ENCODE results near the gene LTB4R.

Gene LTB4R

GRCh38 chr14:24307156-24307574 lies 4.1 kb upstream of the LTB4R start:
- H3K4me3 ChIP-seq (ENCODE audit: extremely low read depth, insufficient read depth, low read length, poor library complexity, severe bottlenecking): no peak overlapping the region
- H3K4me1 ChIP-seq (ENCODE audit: control insufficient read depth, insufficient read depth, low read length, poor library complexity, severe bottlenecking): no peaks in the 10 kb centered on the region
- no peaks in the 10 kb centered on the region for H3K9me3 ChIP-seq (ENCODE audit: control insufficient read depth, low read length)
- peaks cover 81% of the 10 kb centered on the region for H3K36me3 ChIP-seq (ENCODE audit: control insufficient read depth, insufficient read depth, low read length)
- no peak overlapping the region for H3K27ac ChIP-seq (ENCODE audit: low read depth, low read length, severe bottlenecking)
- 84 to 88% methylated on average over 9 to 11 of the region's 11 CpGs for WGBS, 2 experiments (ENCODE audit: insufficient coverage in 2 of 2)

GRCh38 chr14:24307575-24308341 lies 3.5 kb upstream of the LTB4R start, which contains the start of gene CIDEB:
CIDEB (minus strand) TSS chr14:24307977; CDS start chr14:24307858, 119 bp downstream.
- H3K27ac ChIP-seq (ENCODE audit: low read depth, low read length, severe bottlenecking): no peak within 1 kb of the TSS
- H3K4me3 ChIP-seq (ENCODE audit: extremely low read depth, insufficient read depth, low read length, poor library complexity, severe bottlenecking): no peak within 1 kb of the TSS
- 65 to 72% methylated on average over 6 of the region's 6 CpGs for WGBS, 2 experiments (ENCODE audit: insufficient coverage in 2 of 2)
- H3K36me3 ChIP-seq (ENCODE audit: control insufficient read depth, insufficient read depth, low read length): peaks cover 78% of the 10 kb centered on the region
- H3K9me3 ChIP-seq (ENCODE audit: control insufficient read depth, low read length): no peaks in the 10 kb centered on the region
- no peaks in the 10 kb centered on the region for H3K4me1 ChIP-seq (ENCODE audit: control insufficient read depth, insufficient read depth, low read length, poor library complexity, severe bottlenecking)

- no peaks in the 10 kb centered on the region for H3K9me3 ChIP-seq (ENCODE audit: control insufficient read depth, low read length)
- peaks cover 70% of the 10 kb centered on the region for H3K36me3 ChIP-seq (ENCODE audit: control insufficient read depth, insufficient read depth, low read length)
- WGBS, 2 experiments (ENCODE audit: insufficient coverage in 2 of 2): 82 to 94% methylated on average over 4 to 7 of the region's 7 CpGs
- H3K4me1 ChIP-seq (ENCODE audit: control insufficient read depth, insufficient read depth, low read length, poor library complexity, severe bottlenecking): no peaks in the 10 kb centered on the region
- H3K27ac ChIP-seq (ENCODE audit: low read depth, low read length, severe bottlenecking): no peak overlapping the region
- no peak overlapping the region for H3K4me3 ChIP-seq (ENCODE audit: extremely low read depth, insufficient read depth, low read length, poor library complexity, severe bottlenecking)
Observed at GRCh38 chr14:24308342-24309124, 2.8 kb upstream of the LTB4R start.

- Histone ChIP-seq H3K36me3 (ENCODE audit: control insufficient read depth, insufficient read depth, low read length) (peaks cover 62% of the 10 kb centered on the region), H3K9me3 (ENCODE audit: control insufficient read depth, low read length) (no peaks in the 10 kb centered on the region), H3K4me1 (ENCODE audit: control insufficient read depth, insufficient read depth, low read length, poor library complexity, severe bottlenecking) (no peaks in the 10 kb centered on the region), H3K4me3 (ENCODE audit: extremely low read depth, insufficient read depth, low read length, poor library complexity, severe bottlenecking) (no peak within 1 kb of the TSS), H3K27ac (ENCODE audit: low read depth, low read length, severe bottlenecking) (no peak within 1 kb of the TSS)
- 96 to 100% methylated on average over 2 to 5 of the region's 5 CpGs for WGBS, 2 experiments (ENCODE audit: insufficient coverage in 2 of 2)
Observed at GRCh38 chr14:24309538-24310264, 1.6 kb upstream of the LTB4R start, which contains the start of gene LTB4R2. LTB4R2 (plus strand) TSS chr14:24310140; CDS start chr14:24310665, 525 bp downstream.

GRCh38 chr14:24310265-24310645 lies 1.0 kb upstream of the LTB4R start:
- H3K4me1 ChIP-seq (ENCODE audit: control insufficient read depth, insufficient read depth, low read length, poor library complexity, severe bottlenecking): no peaks in the 10 kb centered on the region
- 90 to 91% methylated on average over 3 to 5 of the region's 5 CpGs for WGBS, 2 experiments (ENCODE audit: insufficient coverage in 2 of 2)
- H3K27ac ChIP-seq (ENCODE audit: low read depth, low read length, severe bottlenecking): no peak overlapping the region
- H3K9me3 ChIP-seq (ENCODE audit: control insufficient read depth, low read length): no peaks in the 10 kb centered on the region
- peaks cover 57% of the 10 kb centered on the region for H3K36me3 ChIP-seq (ENCODE audit: control insufficient read depth, insufficient read depth, low read length)
- H3K4me3 ChIP-seq (ENCODE audit: extremely low read depth, insufficient read depth, low read length, poor library complexity, severe bottlenecking): no peak overlapping the region

- Histone ChIP-seq H3K4me3 (ENCODE audit: extremely low read depth, insufficient read depth, low read length, poor library complexity, severe bottlenecking) (no peak overlapping the region), H3K27ac (ENCODE audit: low read depth, low read length, severe bottlenecking) (no peak overlapping the region), H3K4me1 (ENCODE audit: control insufficient read depth, insufficient read depth, low read length, poor library complexity, severe bottlenecking) (peaks cover 5% of the 10 kb centered on the region), H3K9me3 (ENCODE audit: control insufficient read depth, low read length) (no peaks in the 10 kb centered on the region), H3K36me3 (ENCODE audit: control insufficient read depth, insufficient read depth, low read length) (peaks cover 47% of the 10 kb centered on the region)
- WGBS, 2 experiments (ENCODE audit: insufficient coverage in 2 of 2): 100% methylated on average over 1 of the region's 1 CpG; no CpG with 5 or more reads in 1 of the 2 experiments
Observed at GRCh38 chr14:24311837-24312615, 724 bp downstream of the LTB4R start.

GRCh38 chr14:24312736-24313507 lies 1.6 kb downstream of the LTB4R start:
- Histone ChIP-seq H3K36me3 (ENCODE audit: control insufficient read depth, insufficient read depth, low read length) (peaks cover 45% of the 10 kb centered on the region), H3K9me3 (ENCODE audit: control insufficient read depth, low read length) (no peaks in the 10 kb centered on the region), H3K4me1 (ENCODE audit: control insufficient read depth, insufficient read depth, low read length, poor library complexity, severe bottlenecking) (peaks cover 10% of the 10 kb centered on the region), H3K4me3 (ENCODE audit: extremely low read depth, insufficient read depth, low read length, poor library complexity, severe bottlenecking) (no peak overlapping the region), H3K27ac (ENCODE audit: low read depth, low read length, severe bottlenecking) (peak overlapping the region; percentile 49)
- WGBS, 2 experiments (ENCODE audit: insufficient coverage in 2 of 2): 84 to 94% methylated on average over 5 to 9 of the region's 9 CpGs

GRCh38 chr14:24313913-24314312 lies 2.6 kb downstream of the LTB4R start:
- Histone ChIP-seq H3K27ac (ENCODE audit: low read depth, low read length, severe bottlenecking) (no peak overlapping the region), H3K4me3 (ENCODE audit: extremely low read depth, insufficient read depth, low read length, poor library complexity, severe bottlenecking) (no peak overlapping the region), H3K9me3 (ENCODE audit: control insufficient read depth, low read length) (no peaks in the 10 kb centered on the region), H3K36me3 (ENCODE audit: control insufficient read depth, insufficient read depth, low read length) (peaks cover 41% of the 10 kb centered on the region), H3K4me1 (ENCODE audit: control insufficient read depth, insufficient read depth, low read length, poor library complexity, severe bottlenecking) (peaks cover 10% of the 10 kb centered on the region)
- WGBS, 2 experiments (ENCODE audit: insufficient coverage in 2 of 2): 100% methylated on average over 1 of the region's 2 CpGs

- Histone ChIP-seq H3K4me3 (ENCODE audit: extremely low read depth, insufficient read depth, low read length, poor library complexity, severe bottlenecking) (no peak overlapping the region), H3K27ac (ENCODE audit: low read depth, low read length, severe bottlenecking) (no peak overlapping the region), H3K36me3 (ENCODE audit: control insufficient read depth, insufficient read depth, low read length) (peaks cover 34% of the 10 kb centered on the region), H3K4me1 (ENCODE audit: control insufficient read depth, insufficient read depth, low read length, poor library complexity, severe bottlenecking) (peaks cover 10% of the 10 kb centered on the region), H3K9me3 (ENCODE audit: control insufficient read depth, low read length) (no peaks in the 10 kb centered on the region)
- 88 to 89% methylated on average over 2 of the region's 5 CpGs for WGBS, 2 experiments (ENCODE audit: insufficient coverage in 2 of 2)
Observed at GRCh38 chr14:24314377-24315193, 3.3 kb downstream of the LTB4R start.

Data from mesodermal cell (in vitro differentiated cells).